Measurements from ENCODE around the gene CACTIN. TPM values are rescaled to one million over a fixed set of nuclear protein-coding genes. Genes with fewer than 3 reads are reported as not detected.
"Not testable (repeated sequence)": the region's sequence is repeated elsewhere in the genome, so short reads cannot be mapped to it uniquely, and the experiment has no call there.

Gene CACTIN
- total and polyA plus RNA-seq, 4 experiments from 2014 or later: 4.4 to 50.4 (median 30.1) TPM

- Mint-ChIP-seq H3K9me3 (no peaks in the 10 kb centered on the region), H3K27me3 (no peaks in the 10 kb centered on the region), H3K4me3 (no peak overlapping the region), H3K36me3 (peaks cover 0 to 3% of the 10 kb centered on the region in 2 donors), H3K4me1 (no peaks in the 10 kb centered on the region), H3K27ac (peak overlapping the region in 1 of 7 donors; percentile 85)
- Histone ChIP-seq H3K9me3 (ENCODE audit: control insufficient read depth in 1 of 2, low read length in 2 of 2) (no peaks in the 10 kb centered on the region), H3K36me3 (ENCODE audit: insufficient read depth, low read length) (no peaks in the 10 kb centered on the region), H3K27me3 (ENCODE audit: insufficient read depth, low read length) (no peaks in the 10 kb centered on the region), H3K4me3 (ENCODE audit: low read length in 2 of 2) (no peak overlapping the region), H3K4me1 (ENCODE audit: insufficient read depth, low read length) (no peaks in the 10 kb centered on the region), H3K27ac (ENCODE audit: low read depth, low read length) (no peak overlapping the region)
- ChIA-PET CTCF (ENCODE audit: partially characterized antibody) (no interaction called here), POLR2A (ENCODE audit: partially characterized antibody) (no interaction called here)
- no peak for DNase-seq
- intact Hi-C loops (cut with micrococcal nuclease): no loop called here
Observed at GRCh38 chr19:3651684-3652083, 25.1 kb upstream of the CACTIN start.

GRCh38 chr19:3649888-3650287 is 23.3 kb upstream of the CACTIN start:
- H3K36me3 Mint-ChIP-seq: peaks cover 0 to 6% of the 10 kb centered on the region in 2 donors
- CTCF ChIA-PET (ENCODE audit: partially characterized antibody): no interaction called here
- no peaks in the 10 kb centered on the region for H3K9me3 ChIP-seq (ENCODE audit: control insufficient read depth in 1 of 2, low read length in 2 of 2)
- no peak overlapping the region for H3K4me3 Mint-ChIP-seq
- POLR2A ChIA-PET (ENCODE audit: partially characterized antibody): no interaction called here
- H3K36me3 ChIP-seq (ENCODE audit: insufficient read depth, low read length): no peaks in the 10 kb centered on the region
- DNase-seq: no peak
- H3K9me3 Mint-ChIP-seq: no peaks in the 10 kb centered on the region
- H3K27ac ChIP-seq (ENCODE audit: low read depth, low read length): no peak overlapping the region
- no peak overlapping the region for H3K4me3 ChIP-seq (ENCODE audit: low read length in 2 of 2)
- no peak overlapping the region for H3K27ac Mint-ChIP-seq
- H3K27me3 Mint-ChIP-seq: no peaks in the 10 kb centered on the region
- no peaks in the 10 kb centered on the region for H3K4me1 Mint-ChIP-seq
- H3K4me1 ChIP-seq (ENCODE audit: insufficient read depth, low read length): no peaks in the 10 kb centered on the region
- no peaks in the 10 kb centered on the region for H3K27me3 ChIP-seq (ENCODE audit: insufficient read depth, low read length)
- intact Hi-C loops (cut with micrococcal nuclease): no loop called here

GRCh38 chr19:3648037-3648905 is 21.7 kb upstream of the CACTIN start:
- ChIA-PET POLR2A (ENCODE audit: partially characterized antibody) (no interaction called here), CTCF (ENCODE audit: partially characterized antibody) (no interaction called here)

DNA sequence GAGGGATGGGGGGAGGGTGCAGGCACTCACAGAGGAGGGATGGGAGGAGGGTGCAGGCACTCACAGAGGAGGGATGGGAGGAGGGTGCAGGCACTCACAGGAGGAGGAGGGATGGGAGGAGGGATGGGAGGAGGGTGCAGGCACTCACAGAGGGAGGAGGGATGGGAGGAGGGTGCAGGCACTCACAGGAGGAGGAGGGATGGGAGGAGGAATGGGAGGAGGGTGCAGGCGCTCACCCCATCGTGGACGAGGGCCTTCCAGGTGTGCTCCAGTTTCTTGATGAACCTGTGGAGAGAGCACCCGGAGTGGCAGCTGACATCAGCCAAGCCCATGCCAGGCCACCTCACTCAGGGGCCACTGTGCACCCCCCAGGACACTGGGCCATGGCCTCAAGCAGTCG is 20.5 kb upstream of the CACTIN start:
- H3K27me3 ChIP-seq (ENCODE audit: insufficient read depth, low read length); H3K36me3 Mint-ChIP-seq; H3K27ac Mint-ChIP-seq; H3K27me3 Mint-ChIP-seq; H3K27ac ChIP-seq (ENCODE audit: low read depth, low read length); H3K36me3 ChIP-seq (ENCODE audit: insufficient read depth, low read length); H3K4me3 ChIP-seq (ENCODE audit: low read length in 2 of 2); CTCF ChIA-PET (ENCODE audit: partially characterized antibody); H3K9me3 Mint-ChIP-seq; H3K9me3 ChIP-seq (ENCODE audit: control insufficient read depth in 1 of 2, low read length in 2 of 2); POLR2A ChIA-PET (ENCODE audit: partially characterized antibody); H3K4me3 Mint-ChIP-seq; H3K4me1 ChIP-seq (ENCODE audit: insufficient read depth, low read length); H3K4me1 Mint-ChIP-seq; intact Hi-C loops (cut with micrococcal nuclease); DNase-seq: not testable (repeated sequence)

More at GRCh38 chr19:3648037-3648905, 21.7 kb upstream of the CACTIN start:
- Mint-ChIP-seq H3K4me3 (no peak overlapping the region), H3K27ac (peak overlapping the region in 1 of 7 donors; percentile 70), H3K9me3 (no peaks in the 10 kb centered on the region), H3K27me3 (no peaks in the 10 kb centered on the region), H3K4me1 (no peaks in the 10 kb centered on the region), H3K36me3 (peaks cover 0 to 6% of the 10 kb centered on the region in 2 donors)
- H3K36me3 ChIP-seq (ENCODE audit: insufficient read depth, low read length): no peaks in the 10 kb centered on the region
- H3K4me1 ChIP-seq (ENCODE audit: insufficient read depth, low read length): no peaks in the 10 kb centered on the region
- no peak overlapping the region for H3K27ac ChIP-seq (ENCODE audit: low read depth, low read length)
- no peak for DNase-seq
- H3K9me3 ChIP-seq (ENCODE audit: control insufficient read depth in 1 of 2, low read length in 2 of 2): no peaks in the 10 kb centered on the region
- no peaks in the 10 kb centered on the region for H3K27me3 ChIP-seq (ENCODE audit: insufficient read depth, low read length)
- no peak overlapping the region for H3K4me3 ChIP-seq (ENCODE audit: low read length in 2 of 2)
- intact Hi-C loops (cut with micrococcal nuclease): no loop called here

DNA sequence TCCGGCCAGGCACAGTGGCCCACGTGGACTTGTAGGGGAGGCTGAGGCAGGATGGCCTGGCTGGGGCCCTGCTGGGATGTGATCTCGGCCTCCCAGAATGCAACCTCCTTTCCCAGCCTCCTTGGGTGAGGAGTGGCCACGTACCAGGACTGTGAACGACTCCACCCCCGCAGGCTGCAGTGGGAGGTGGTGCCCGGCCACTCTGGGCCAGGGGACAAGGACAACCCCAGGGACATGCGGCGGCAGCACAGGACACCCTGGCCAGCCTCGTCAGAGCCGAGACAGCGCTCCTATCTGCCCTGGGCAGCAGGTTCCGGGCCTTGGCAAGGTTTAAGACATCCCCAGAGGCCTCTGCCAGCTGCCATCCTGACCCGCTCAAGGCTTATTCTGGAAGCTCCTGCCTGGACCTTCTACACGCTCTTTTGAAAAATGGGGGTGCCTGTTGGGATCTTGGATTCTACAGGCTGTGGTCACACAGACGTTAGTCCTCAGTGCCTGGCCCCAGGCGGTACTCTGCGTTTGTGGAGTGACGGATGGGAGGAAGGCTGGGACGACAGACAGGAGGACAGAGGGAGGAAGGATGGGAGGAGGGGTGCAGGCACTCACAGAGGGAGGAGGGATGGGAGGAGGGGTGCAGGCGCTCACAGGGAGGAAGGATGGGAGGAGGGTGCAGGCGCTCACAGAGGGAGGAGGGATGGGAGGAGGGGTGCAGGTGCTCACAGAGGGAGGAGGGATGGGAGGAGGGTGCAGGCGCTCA is 19.9 kb upstream of the CACTIN start:
- no peaks in the 10 kb centered on the region for H3K4me1 ChIP-seq (ENCODE audit: insufficient read depth, low read length)
- no peaks in the 10 kb centered on the region for H3K36me3 ChIP-seq (ENCODE audit: insufficient read depth, low read length)
- H3K9me3 ChIP-seq (ENCODE audit: control insufficient read depth in 1 of 2, low read length in 2 of 2): no peaks in the 10 kb centered on the region
- no peaks in the 10 kb centered on the region for H3K9me3 Mint-ChIP-seq
- intact Hi-C loops (cut with micrococcal nuclease): no loop called here
- no peaks in the 10 kb centered on the region for H3K4me1 Mint-ChIP-seq
- H3K36me3 Mint-ChIP-seq: peaks cover 4 to 6% of the 10 kb centered on the region in 2 donors
- no peak overlapping the region for H3K4me3 ChIP-seq (ENCODE audit: low read length in 2 of 2)
- DNase-seq: no peak
- no peak overlapping the region for H3K27ac ChIP-seq (ENCODE audit: low read depth, low read length)
- H3K27ac Mint-ChIP-seq: no peak overlapping the region
- ChIA-PET POLR2A (ENCODE audit: partially characterized antibody) (no interaction called here), CTCF (ENCODE audit: partially characterized antibody) (no interaction called here)
- H3K27me3 ChIP-seq (ENCODE audit: insufficient read depth, low read length): no peaks in the 10 kb centered on the region
- H3K4me3 Mint-ChIP-seq: no peak overlapping the region
- H3K27me3 Mint-ChIP-seq: no peaks in the 10 kb centered on the region

- intact Hi-C loops (cut with micrococcal nuclease): no loop called here
- H3K27me3 ChIP-seq (ENCODE audit: insufficient read depth, low read length): no peaks in the 10 kb centered on the region
- H3K4me1 ChIP-seq (ENCODE audit: insufficient read depth, low read length): no peaks in the 10 kb centered on the region
- no peak overlapping the region for H3K4me3 ChIP-seq (ENCODE audit: low read length in 2 of 2)
- H3K9me3 Mint-ChIP-seq: no peaks in the 10 kb centered on the region
- H3K27ac ChIP-seq (ENCODE audit: low read depth, low read length): no peak overlapping the region
- no peak overlapping the region for H3K4me3 Mint-ChIP-seq
- CTCF ChIA-PET (ENCODE audit: partially characterized antibody): no interaction called here
- no peaks in the 10 kb centered on the region for H3K9me3 ChIP-seq (ENCODE audit: control insufficient read depth in 1 of 2, low read length in 2 of 2)
- peaks cover 4 to 6% of the 10 kb centered on the region in 2 donors for H3K36me3 Mint-ChIP-seq
- DNase-seq: no peak
- POLR2A ChIA-PET (ENCODE audit: partially characterized antibody): no interaction called here
- H3K36me3 ChIP-seq (ENCODE audit: insufficient read depth, low read length): no peaks in the 10 kb centered on the region
- no peak overlapping the region for H3K27ac Mint-ChIP-seq
- H3K4me1 Mint-ChIP-seq: no peaks in the 10 kb centered on the region
- no peaks in the 10 kb centered on the region for H3K27me3 Mint-ChIP-seq
Observed at GRCh38 chr19:3645726-3646125, 19.1 kb upstream of the CACTIN start.

DNA sequence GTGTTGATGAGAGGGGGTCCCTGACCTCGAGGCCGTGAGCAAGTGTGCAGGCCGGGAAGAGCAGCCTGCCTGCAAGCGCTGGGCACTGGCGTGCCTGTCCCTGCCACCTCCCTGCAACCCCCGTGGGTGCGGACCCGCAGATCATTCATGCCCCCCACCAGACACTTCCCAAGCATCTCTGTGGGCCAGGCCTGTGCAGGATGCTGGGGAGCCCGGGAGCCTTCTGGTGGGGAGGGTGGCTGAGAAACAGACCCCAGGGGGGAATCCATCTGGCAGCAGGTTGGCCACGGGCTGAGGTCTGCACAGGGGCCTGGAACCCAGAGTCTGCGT is 18.4 kb upstream of the CACTIN start:
- no peaks in the 10 kb centered on the region for H3K9me3 Mint-ChIP-seq
- H3K27ac Mint-ChIP-seq: no peak overlapping the region
- peaks cover 5 to 6% of the 10 kb centered on the region in 2 donors for H3K36me3 Mint-ChIP-seq
- intact Hi-C loops (cut with micrococcal nuclease): no loop called here
- no peak for DNase-seq
- no peaks in the 10 kb centered on the region for H3K36me3 ChIP-seq (ENCODE audit: insufficient read depth, low read length)
- ChIA-PET POLR2A (ENCODE audit: partially characterized antibody) (no interaction called here), CTCF (ENCODE audit: partially characterized antibody) (no interaction called here)
- H3K27me3 ChIP-seq (ENCODE audit: insufficient read depth, low read length): no peaks in the 10 kb centered on the region
- H3K9me3 ChIP-seq (ENCODE audit: control insufficient read depth in 1 of 2, low read length in 2 of 2): no peaks in the 10 kb centered on the region
- H3K4me1 Mint-ChIP-seq: no peaks in the 10 kb centered on the region
- H3K4me3 ChIP-seq (ENCODE audit: low read length in 2 of 2): no peak overlapping the region
- H3K27me3 Mint-ChIP-seq: no peaks in the 10 kb centered on the region
- H3K27ac ChIP-seq (ENCODE audit: low read depth, low read length): no peak overlapping the region
- H3K4me3 Mint-ChIP-seq: no peak overlapping the region
- H3K4me1 ChIP-seq (ENCODE audit: insufficient read depth, low read length): no peaks in the 10 kb centered on the region

Measured in CD4-positive, alpha-beta memory T cell (primary cell).